ENCODE results near the gene TSPAN14.

The TSPAN14 gene

DNA sequence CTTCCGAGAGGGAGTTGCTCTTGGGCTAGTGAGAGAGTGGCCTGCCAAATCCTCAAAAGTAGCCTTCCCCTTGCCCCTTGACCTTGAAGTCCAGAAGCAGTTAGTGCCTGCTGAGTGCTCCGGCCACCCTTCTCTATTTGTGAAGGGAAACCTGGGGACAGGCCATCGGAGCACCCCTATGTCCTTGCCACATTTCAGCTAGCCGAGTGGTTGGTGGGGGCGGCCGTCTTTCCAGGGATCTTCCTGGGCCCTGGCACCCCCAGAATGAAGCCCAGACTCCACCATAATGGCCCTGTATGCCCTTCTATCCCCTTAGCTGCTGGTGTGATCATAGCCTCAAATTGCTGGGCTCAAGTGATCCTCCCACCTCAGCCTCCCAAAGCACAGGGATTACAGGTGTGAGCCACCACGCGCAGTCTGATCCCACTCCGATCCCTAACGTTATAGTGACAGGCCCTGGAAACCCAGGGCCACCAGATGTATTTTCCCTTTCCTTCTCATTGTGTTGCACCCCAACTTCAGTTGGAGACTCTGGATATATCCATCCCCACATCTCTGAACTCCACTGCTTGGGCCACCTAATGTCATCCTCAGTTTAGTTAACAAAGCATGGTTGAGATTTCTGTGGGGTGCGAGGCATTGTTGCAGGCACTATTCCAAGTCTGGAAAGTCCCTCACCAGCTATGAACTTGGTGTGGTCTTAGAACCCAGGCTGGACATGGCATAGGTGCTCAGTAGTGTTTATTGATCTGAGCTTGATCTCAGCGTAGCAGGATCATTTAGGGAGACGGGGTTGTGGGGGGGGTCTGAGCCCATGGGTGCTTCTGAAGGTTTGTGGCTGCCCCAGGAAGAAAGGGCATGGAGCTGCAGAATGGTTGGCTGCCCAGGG, 1.6 kb downstream of the TSPAN14 start:
- Histone ChIP-seq H3K4me3 (peak overlapping the region; percentile 79), H3K27ac (no peak overlapping the region), H3K36me3 (ENCODE audit: insufficient read depth, low read length) (no peaks in the 10 kb centered on the region), H3K9ac (ENCODE audit: insufficient read length) (peak overlapping the region; percentile 81), H3K9me3 (ENCODE audit: low read depth, low read length) (no peaks in the 10 kb centered on the region)
- DNase-seq (ENCODE audit: low read depth, low spot score): no peak
- TF ChIP-seq FOXP2 (optimal IDR thresholded peaks at IDR 0.05; ENCODE audit: control extremely low read depth, extremely low read length, insufficient read depth) (no peak), POLR2AphosphoS5 (IDR thresholded peaks at IDR 0.05; ENCODE audit: borderline replicate concordance, low read depth, low read length) (no peak), EZH2 (IDR thresholded peaks at IDR 0.05) (no peak)

DNA sequence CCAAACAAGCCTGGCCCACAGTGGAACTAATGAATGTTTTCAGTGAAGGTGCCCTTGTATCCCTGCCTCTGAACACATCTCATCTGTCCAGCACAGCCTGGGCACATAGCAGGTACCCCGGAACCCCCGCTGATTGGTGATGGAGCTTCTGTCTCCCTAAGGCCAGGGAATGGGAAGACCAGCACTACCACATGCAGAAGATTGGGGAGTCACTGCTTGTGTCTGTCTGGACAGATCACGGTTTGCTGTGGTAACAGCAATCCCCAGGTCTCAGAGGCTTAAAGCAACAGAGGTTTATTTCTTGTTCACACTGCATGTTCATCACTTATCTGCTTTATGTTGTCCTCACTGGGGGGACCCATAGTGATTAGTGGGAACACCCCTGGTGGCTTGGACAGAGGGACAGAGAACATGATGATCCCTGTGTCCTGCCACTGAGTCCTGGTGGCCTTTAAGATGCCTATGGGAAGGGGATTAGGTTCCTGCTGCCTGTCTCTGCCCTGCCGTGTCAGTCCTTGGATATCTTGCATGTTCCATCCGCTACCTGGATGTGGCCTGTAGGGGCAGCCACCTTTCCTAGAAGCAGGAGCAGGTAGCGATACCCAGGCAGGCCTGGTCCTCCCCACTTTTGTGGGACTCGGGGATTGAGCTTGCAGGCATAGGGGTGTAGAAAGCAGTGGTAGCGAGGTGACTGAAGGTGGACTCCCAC, 3.6 kb downstream of the TSPAN14 start:
- no peak for DNase-seq (ENCODE audit: low read depth, low spot score)
- Histone ChIP-seq H3K9ac (ENCODE audit: insufficient read length) (no peak overlapping the region), H3K4me3 (no peak overlapping the region), H3K9me3 (ENCODE audit: low read depth, low read length) (no peaks in the 10 kb centered on the region), H3K36me3 (ENCODE audit: insufficient read depth, low read length) (no peaks in the 10 kb centered on the region), H3K27ac (no peak overlapping the region)
- TF ChIP-seq POLR2AphosphoS5 (IDR thresholded peaks at IDR 0.05; ENCODE audit: borderline replicate concordance, low read depth, low read length): no peak
- no peak for TF ChIP-seq EZH2 (IDR thresholded peaks at IDR 0.05)
- no peak for TF ChIP-seq FOXP2 (optimal IDR thresholded peaks at IDR 0.05; ENCODE audit: control extremely low read depth, extremely low read length, insufficient read depth)

DNA sequence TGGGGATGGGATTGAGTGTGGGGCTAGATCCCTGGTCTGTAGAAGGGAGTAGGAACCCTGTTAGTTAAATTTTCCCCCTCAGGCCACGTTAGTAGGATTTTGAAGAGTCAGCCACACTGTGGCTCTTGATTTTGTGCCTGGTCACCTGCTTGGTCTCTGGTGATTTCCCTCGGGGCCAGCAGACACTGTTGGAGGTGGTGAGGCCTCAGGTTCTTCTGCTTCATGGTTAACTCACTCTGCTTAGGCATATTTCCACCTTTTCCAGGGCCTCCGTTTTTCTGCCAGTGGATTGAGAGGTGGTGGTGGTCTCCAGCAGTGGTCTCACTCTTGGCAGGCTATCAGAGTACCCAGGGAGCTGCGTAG, 4.1 kb downstream of the TSPAN14 start:
- Histone ChIP-seq H3K9me3 (ENCODE audit: low read depth, low read length) (no peaks in the 10 kb centered on the region), H3K9ac (ENCODE audit: insufficient read length) (no peak overlapping the region), H3K27ac (no peak overlapping the region), H3K4me3 (no peak overlapping the region), H3K36me3 (ENCODE audit: insufficient read depth, low read length) (no peaks in the 10 kb centered on the region)
- DNase-seq (ENCODE audit: low read depth, low spot score): no peak
- TF ChIP-seq POLR2AphosphoS5 (IDR thresholded peaks at IDR 0.05; ENCODE audit: borderline replicate concordance, low read depth, low read length) (no peak), EZH2 (IDR thresholded peaks at IDR 0.05) (no peak), FOXP2 (optimal IDR thresholded peaks at IDR 0.05; ENCODE audit: control extremely low read depth, extremely low read length, insufficient read depth) (no peak)

DNA sequence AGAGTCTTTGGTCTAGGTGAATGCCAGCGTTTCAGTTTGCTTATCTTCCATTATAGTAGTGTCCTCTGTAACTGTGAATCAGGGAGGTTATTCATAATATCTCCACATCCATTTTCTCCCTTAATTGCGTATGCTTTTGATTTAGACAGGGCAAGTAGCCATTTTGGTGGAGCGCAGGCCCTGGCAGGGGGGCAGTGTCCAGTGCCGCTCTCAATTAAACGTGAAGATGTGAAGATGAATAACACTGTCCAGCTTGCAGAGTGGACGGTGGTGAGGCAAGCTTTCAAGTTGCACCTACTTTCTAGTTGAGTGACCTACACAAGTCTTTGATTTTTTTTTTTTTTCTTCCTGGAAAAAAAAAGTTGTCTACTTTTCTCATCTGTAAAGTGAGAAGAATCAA, 4.5 kb downstream of the TSPAN14 start:
- H3K9me3 ChIP-seq (ENCODE audit: low read depth, low read length): no peaks in the 10 kb centered on the region
- no peak for DNase-seq (ENCODE audit: low read depth, low spot score)
- no peaks in the 10 kb centered on the region for H3K36me3 ChIP-seq (ENCODE audit: insufficient read depth, low read length)
- no peak overlapping the region for H3K9ac ChIP-seq (ENCODE audit: insufficient read length)
- no peak overlapping the region for H3K27ac ChIP-seq
- TF ChIP-seq EZH2 (IDR thresholded peaks at IDR 0.05): no peak
- no peak for TF ChIP-seq FOXP2 (optimal IDR thresholded peaks at IDR 0.05; ENCODE audit: control extremely low read depth, extremely low read length, insufficient read depth)
- TF ChIP-seq POLR2AphosphoS5 (IDR thresholded peaks at IDR 0.05; ENCODE audit: borderline replicate concordance, low read depth, low read length): no peak
- H3K4me3 ChIP-seq: no peak overlapping the region; the same call in 1 of the 2 replicates

DNA sequence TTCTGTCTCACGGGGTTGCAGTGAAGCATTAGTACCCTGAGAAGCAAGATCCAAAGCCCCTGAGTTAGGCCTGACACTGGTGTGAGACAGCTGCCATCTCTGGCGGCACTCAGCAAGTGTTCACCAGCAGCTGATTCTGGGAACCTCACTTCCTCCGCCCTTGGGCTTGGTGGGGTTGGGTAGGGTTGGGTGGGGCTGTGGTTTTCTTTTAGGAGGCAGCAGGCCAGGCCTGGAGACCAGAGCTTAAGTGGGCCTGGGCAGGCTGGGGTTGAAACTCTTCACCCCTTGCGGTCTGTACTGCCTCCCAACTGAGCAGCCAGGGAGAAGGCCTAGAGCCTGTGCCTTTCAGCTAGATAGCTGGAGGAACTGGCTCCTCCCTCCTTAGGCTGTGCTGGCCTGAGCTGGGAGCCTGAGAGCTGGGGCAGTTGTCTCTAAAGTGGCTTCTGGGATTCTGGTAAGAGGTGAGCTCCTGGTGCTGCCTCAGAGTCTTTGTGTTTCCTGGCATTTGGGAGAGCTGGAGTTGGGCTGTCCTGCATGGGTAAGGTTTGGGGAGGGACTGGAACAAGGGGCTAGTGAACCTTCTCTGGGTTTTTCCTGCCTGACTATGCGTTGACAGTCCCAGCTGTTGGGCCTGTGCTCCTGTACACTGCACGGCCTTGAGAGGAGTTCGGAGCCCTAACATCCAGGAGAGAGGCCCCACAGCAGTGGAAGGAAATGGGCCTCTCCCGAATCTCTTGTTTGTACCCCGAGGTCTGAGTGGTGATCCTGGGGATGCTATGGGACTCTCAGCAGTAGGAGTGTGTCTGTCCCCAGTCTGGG, 5.1 kb downstream of the TSPAN14 start:
- no peaks in the 10 kb centered on the region for H3K9me3 ChIP-seq (ENCODE audit: low read depth, low read length)
- DNase-seq (ENCODE audit: low read depth, low spot score): no peak
- no peak for TF ChIP-seq POLR2AphosphoS5 (IDR thresholded peaks at IDR 0.05; ENCODE audit: borderline replicate concordance, low read depth, low read length)
- TF ChIP-seq FOXP2 (optimal IDR thresholded peaks at IDR 0.05; ENCODE audit: control extremely low read depth, extremely low read length, insufficient read depth): no peak
- TF ChIP-seq EZH2 (IDR thresholded peaks at IDR 0.05): no peak
- no peak overlapping the region for H3K27ac ChIP-seq
- no peak overlapping the region; the same call in 1 of the 2 replicates for H3K4me3 ChIP-seq
- no peaks in the 10 kb centered on the region for H3K36me3 ChIP-seq (ENCODE audit: insufficient read depth, low read length)
- no peak overlapping the region for H3K9ac ChIP-seq (ENCODE audit: insufficient read length)

- Histone ChIP-seq H3K27ac (peak overlapping the region; percentile 50; the same call in 1 of the 2 replicates), H3K36me3 (ENCODE audit: insufficient read depth, low read length) (no peaks in the 10 kb centered on the region), H3K4me3 (no peak overlapping the region), H3K9me3 (ENCODE audit: low read depth, low read length) (no peaks in the 10 kb centered on the region), H3K9ac (ENCODE audit: insufficient read length) (no peak overlapping the region)
- no peak for TF ChIP-seq POLR2AphosphoS5 (IDR thresholded peaks at IDR 0.05; ENCODE audit: borderline replicate concordance, low read depth, low read length)
- TF ChIP-seq FOXP2 (optimal IDR thresholded peaks at IDR 0.05; ENCODE audit: control extremely low read depth, extremely low read length, insufficient read depth): no peak
- no peak for TF ChIP-seq EZH2 (IDR thresholded peaks at IDR 0.05)
- no peak for DNase-seq (ENCODE audit: low read depth, low spot score)
Observed at GRCh38 chr10:80460399-80461207, 6.5 kb downstream of the TSPAN14 start.

All from SK-N-MC (cell line).